Measurements from ENCODE around the gene TECPR1. TPM values are rescaled to one million over a fixed set of nuclear protein-coding genes. Genes with fewer than 3 reads are reported as not detected.

TECPR1 gene
- total RNA-seq, 1 experiment from 2014 or later = 12.9 TPM

- no peak overlapping the region for H3K4me3 Mint-ChIP-seq (ENCODE audit: low read depth, unreplicated experiment)
- H3K36me3 Mint-ChIP-seq (ENCODE audit: insufficient read depth, unreplicated experiment) = peaks cover 17% of the 10 kb centered on the region
- CTCF ChIA-PET = interaction anchor here (0.7 kb wide), 1 partner anchor 25 kb away, joined by 5 read pairs; no protein-coding TSS in a partner anchor
- no peaks in the 10 kb centered on the region for H3K27me3 Mint-ChIP-seq (ENCODE audit: unreplicated experiment)
- DNase-seq = no peak
- H3K9me3 Mint-ChIP-seq (ENCODE audit: low read depth, unreplicated experiment) = no peaks in the 10 kb centered on the region
- no peak overlapping the region for H3K27ac Mint-ChIP-seq (ENCODE audit: unreplicated experiment)
- intact Hi-C loops (cut with micrococcal nuclease; ENCODE audit: unreplicated experiment) = no loop called here
- H3K4me1 Mint-ChIP-seq (ENCODE audit: low read depth, unreplicated experiment) = no peaks in the 10 kb centered on the region
- TF ChIP-seq, protein P1, sequence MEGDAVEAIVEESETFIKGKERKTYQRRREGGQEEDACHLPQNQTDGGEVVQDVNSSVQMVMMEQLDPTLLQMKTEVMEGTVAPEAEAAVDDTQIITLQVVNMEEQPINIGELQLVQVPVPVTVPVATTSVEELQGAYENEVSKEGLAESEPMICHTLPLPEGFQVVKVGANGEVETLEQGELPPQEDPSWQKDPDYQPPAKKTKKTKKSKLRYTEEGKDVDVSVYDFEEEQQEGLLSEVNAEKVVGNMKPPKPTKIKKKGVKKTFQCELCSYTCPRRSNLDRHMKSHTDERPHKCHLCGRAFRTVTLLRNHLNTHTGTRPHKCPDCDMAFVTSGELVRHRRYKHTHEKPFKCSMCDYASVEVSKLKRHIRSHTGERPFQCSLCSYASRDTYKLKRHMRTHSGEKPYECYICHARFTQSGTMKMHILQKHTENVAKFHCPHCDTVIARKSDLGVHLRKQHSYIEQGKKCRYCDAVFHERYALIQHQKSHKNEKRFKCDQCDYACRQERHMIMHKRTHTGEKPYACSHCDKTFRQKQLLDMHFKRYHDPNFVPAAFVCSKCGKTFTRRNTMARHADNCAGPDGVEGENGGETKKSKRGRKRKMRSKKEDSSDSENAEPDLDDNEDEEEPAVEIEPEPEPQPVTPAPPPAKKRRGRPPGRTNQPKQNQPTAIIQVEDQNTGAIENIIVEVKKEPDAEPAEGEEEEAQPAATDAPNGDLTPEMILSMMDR (IDR thresholded peaks at IDR 0.05; ENCODE audit: unreplicated experiment) = no peak
- BruUV-seq (replicated peaks) = no TSS peak
These were observed 3.0 kb upstream of the TECPR1 start for GRCh38 chr7:98254951-98255610.

DNA sequence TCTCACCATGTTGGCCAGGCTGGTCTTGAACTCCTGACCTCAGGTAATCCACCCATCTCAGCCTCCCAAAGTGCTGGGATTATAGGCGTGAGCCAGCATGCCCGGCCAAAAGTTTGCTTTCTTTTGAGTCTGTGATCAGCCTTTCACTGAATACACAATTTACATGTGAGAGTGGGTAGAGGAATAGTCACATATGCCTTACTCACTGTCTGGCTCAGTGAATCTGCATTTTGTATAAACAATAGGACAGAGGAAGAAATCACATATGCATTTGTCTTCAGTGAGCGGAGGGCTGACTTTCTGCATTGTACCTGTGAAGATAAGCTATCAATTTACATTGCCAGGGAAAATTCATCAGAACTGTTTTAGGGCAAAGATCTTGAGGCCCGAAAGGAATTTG, 2.5 kb upstream of the TECPR1 start:
- intact Hi-C loops (cut with micrococcal nuclease; ENCODE audit: unreplicated experiment) = no loop called here
- Mint-ChIP-seq H3K36me3 (ENCODE audit: insufficient read depth, unreplicated experiment) (peaks cover 17% of the 10 kb centered on the region), H3K9me3 (ENCODE audit: low read depth, unreplicated experiment) (no peaks in the 10 kb centered on the region), H3K4me1 (ENCODE audit: low read depth, unreplicated experiment) (no peaks in the 10 kb centered on the region), H3K27ac (ENCODE audit: unreplicated experiment) (no peak overlapping the region), H3K4me3 (ENCODE audit: low read depth, unreplicated experiment) (no peak overlapping the region), H3K27me3 (ENCODE audit: unreplicated experiment) (no peaks in the 10 kb centered on the region)
- no TSS peak for BruUV-seq (replicated peaks)
- CTCF ChIA-PET = interaction anchor here (0.7 kb wide), 1 partner anchor 24 kb away, joined by 5 read pairs; no protein-coding TSS in a partner anchor
- TF ChIP-seq, protein P1 (IDR thresholded peaks at IDR 0.05; ENCODE audit: unreplicated experiment) = no peak
- DNase-seq = no peak

- no peaks in the 10 kb centered on the region for H3K27me3 Mint-ChIP-seq (ENCODE audit: unreplicated experiment)
- peak overlapping the region; percentile 100 for H3K4me3 Mint-ChIP-seq (ENCODE audit: low read depth, unreplicated experiment)
- H3K36me3 Mint-ChIP-seq (ENCODE audit: insufficient read depth, unreplicated experiment) = peaks cover 17% of the 10 kb centered on the region
- H3K4me1 Mint-ChIP-seq (ENCODE audit: low read depth, unreplicated experiment) = peaks cover 8% of the 10 kb centered on the region
- CTCF ChIA-PET = interaction anchor here (0.6 to 0.7 kb wide), 2 partner anchors 11 to 19 kb away, joined by 3 read pairs; no protein-coding TSS in a partner anchor
- intact Hi-C loops (cut with micrococcal nuclease; ENCODE audit: unreplicated experiment) = no loop called here
- TF ChIP-seq, protein P1 (IDR thresholded peaks at IDR 0.05; ENCODE audit: unreplicated experiment) = no peak
- no peaks in the 10 kb centered on the region for H3K9me3 Mint-ChIP-seq (ENCODE audit: low read depth, unreplicated experiment)
- peak overlapping the region; percentile 82 for H3K27ac Mint-ChIP-seq (ENCODE audit: unreplicated experiment)
- TSS peak; percentile 55 for BruUV-seq (replicated peaks)
- no peak for DNase-seq
These were observed 508 bp upstream of the TECPR1 start for GRCh38 chr7:98252425-98253054.

GRCh38 chr7:98251231-98251600, 816 bp downstream of the TECPR1 start:
- CTCF ChIA-PET = no interaction called here
- Mint-ChIP-seq H3K4me3 (ENCODE audit: low read depth, unreplicated experiment) (peak overlapping the region; percentile 100), H3K9me3 (ENCODE audit: low read depth, unreplicated experiment) (no peaks in the 10 kb centered on the region), H3K36me3 (ENCODE audit: insufficient read depth, unreplicated experiment) (peaks cover 17% of the 10 kb centered on the region), H3K27me3 (ENCODE audit: unreplicated experiment) (no peaks in the 10 kb centered on the region), H3K4me1 (ENCODE audit: low read depth, unreplicated experiment) (peaks cover 8% of the 10 kb centered on the region), H3K27ac (ENCODE audit: unreplicated experiment) (peak overlapping the region; percentile 82)
- TF ChIP-seq, protein P1 (IDR thresholded peaks at IDR 0.05; ENCODE audit: unreplicated experiment) = no peak
- no peak for DNase-seq
- no TSS peak for BruUV-seq (replicated peaks)
- intact Hi-C loops (cut with micrococcal nuclease; ENCODE audit: unreplicated experiment) = no loop called here

Measured in Calu3 (cell line).